IMR-90 (cell line): ENCODE results near the gene TBCK. TPM values are rescaled to one million over a fixed set of nuclear protein-coding genes. Genes with fewer than 3 reads are reported as not detected.

Source experiments
- ATAC-seq: fragments of 200-7000 bp; cut with Tn5 transposase; 2 replicates; pipeline ENCODE4 v1.9.1; 2020; ENCODE audit warnings: low read depth, mild to moderate bottlenecking, moderate library complexity
- BruUV-seq: library from RNA; stranded (reverse); fragments of 400-500 nt; replicated peaks from 2 replicates; lab custom pipeline; 2021; lab: Mats Ljungman, UMichigan
- CTCF ChIA-PET: fragments of 300-600 bp; formaldehyde crosslinking; extraction: SDS; loops from one replicate; lab custom pipeline; 2021; ENCODE audit warnings: antibody characterized with exemption; lab: Yijun Ruan, JAX
- POLR2A ChIA-PET: fragments of 300-600 bp; sonication (Branson Sonifier 250); formaldehyde crosslinking; loops from one replicate; lab custom pipeline; 2022; ENCODE audit warnings: antibody characterized with exemption; ENCODE audit not compliant: unreplicated experiment; lab: Charles Lee
- DNase-seq: peaks from one replicate; pipeline ENCODE4 v3.0.0; 2013
- H2AFZ ChIP-seq: replicated peaks from 2 replicates; pipeline ENCODE3; 2013; ENCODE audit warnings: low read length, mild to moderate bottlenecking; ENCODE audit not compliant: poor library complexity
- H2AK5ac ChIP-seq: 2 replicates; pipeline ENCODE4 v1.6.1; 2013; ENCODE audit warnings: low read depth, low read length, inconsistent platforms
- H2AK9ac ChIP-seq: replicated peaks from 2 replicates; pipeline ENCODE3; 2013; ENCODE audit warnings: mild to moderate bottlenecking, low read depth, low read length, moderate library complexity; ENCODE audit not compliant: poor library complexity
- H2BK120ac ChIP-seq: 2 replicates; pipeline ENCODE4 v1.6.1; 2013; ENCODE audit warnings: low read depth, low read length, inconsistent platforms
- H2BK15ac ChIP-seq: 3 replicates; pipeline ENCODE4 v1.6.1; 2013; ENCODE audit warnings: low read depth, low read length, inconsistent platforms
- H2BK20ac ChIP-seq: 2 replicates; pipeline ENCODE4 v1.6.1; 2013; ENCODE audit warnings: low read depth, mild to moderate bottlenecking, inconsistent platforms, low read length, moderate library complexity
- H2BK5ac ChIP-seq: 2 replicates; pipeline ENCODE4 v1.6.1; 2013; ENCODE audit warnings: mild to moderate bottlenecking, low read depth, low read length, inconsistent platforms; ENCODE audit not compliant: poor library complexity, severe bottlenecking
- H3K14ac ChIP-seq: replicated peaks from 2 replicates; pipeline ENCODE4 v1.6.1; 2013; ENCODE audit warnings: low read depth, low read length, inconsistent platforms
- H3K18ac ChIP-seq: 2 replicates; pipeline ENCODE4 v1.6.1; 2013; ENCODE audit warnings: low read depth, low read length, control low read depth
- H3K23ac ChIP-seq: 2 replicates; pipeline ENCODE4 v1.6.1; 2013; ENCODE audit warnings: low read depth, low read length, inconsistent platforms
- H3K27ac ChIP-seq: 2 replicates; pipeline ENCODE4 v1.5.1; 2013; ENCODE audit warnings: mild to moderate bottlenecking, control low read depth, low read length; ENCODE audit not compliant: insufficient read depth
- H3K27me3 ChIP-seq: 2 replicates; pipeline ENCODE4 v1.6.1; 2013; ENCODE audit warnings: low read length; ENCODE audit not compliant: control insufficient read depth, insufficient read depth
- H3K36me3 ChIP-seq: 2 replicates; pipeline ENCODE4 v1.6.1; 2013; ENCODE audit warnings: low read length, mixed read lengths; ENCODE audit not compliant: control insufficient read depth, insufficient read depth
- H3K4ac ChIP-seq: 2 replicates; pipeline ENCODE4 v1.6.1; 2013; ENCODE audit warnings: low read depth, low read length, inconsistent platforms
- H3K4me1 ChIP-seq: 2 replicates; pipeline ENCODE4 v1.6.1; 2013; ENCODE audit warnings: low read length, mixed read lengths; ENCODE audit not compliant: control insufficient read depth, insufficient read depth
- H3K4me2 ChIP-seq: 2 replicates; pipeline ENCODE4 v1.6.1; 2013; ENCODE audit warnings: low read depth, mild to moderate bottlenecking, control low read depth, low read length, moderate library complexity
- H3K4me3 ChIP-seq: 2 replicates; pipeline ENCODE4 v1.5.1; 2013; ENCODE audit warnings: low read depth, mild to moderate bottlenecking, control low read depth, low read length, moderate library complexity; ENCODE audit not compliant: insufficient read depth
- H3K56ac ChIP-seq: 2 replicates; pipeline ENCODE4 v1.6.1; 2013; ENCODE audit warnings: low read length, inconsistent platforms; ENCODE audit not compliant: insufficient read depth; ENCODE audit errors: extremely low read depth
- H3K79me1 ChIP-seq, 2 experiments: 2 replicates each; pipeline ENCODE4 v1.6.1; 2013; ENCODE audit warnings: low read length in 2 of 2, inconsistent platforms in 1 of 2, low read depth in 1 of 2
- H3K9ac ChIP-seq: 2 replicates; pipeline ENCODE4 v1.6.1; 2013; ENCODE audit warnings: low read depth, low read length, control low read depth
- H3K9me1 ChIP-seq: 2 replicates; pipeline ENCODE4 v1.6.1; 2013; ENCODE audit warnings: low read length, inconsistent platforms; ENCODE audit not compliant: insufficient read depth
- H3K9me3 ChIP-seq: 2 replicates; pipeline ENCODE4 v1.6.1; 2013; ENCODE audit warnings: low read length; ENCODE audit not compliant: control insufficient read depth, insufficient read depth
- H4K20me1 ChIP-seq: 2 replicates; pipeline ENCODE4 v1.6.1; 2013; ENCODE audit warnings: low read length, inconsistent platforms; ENCODE audit not compliant: insufficient read depth
- H4K5ac ChIP-seq: 2 replicates; pipeline ENCODE4 v1.6.1; 2013; ENCODE audit warnings: mild to moderate bottlenecking, low read depth, low read length, control low read depth
- H4K8ac ChIP-seq, 2 experiments: 2 replicates each; pipeline ENCODE4 v1.6.1; 2013; ENCODE audit warnings: low read depth in 2 of 2, low read length in 2 of 2, control low read depth in 1 of 2, inconsistent platforms in 1 of 2
- H4K91ac ChIP-seq: 2 replicates; pipeline ENCODE4 v1.6.1; 2013; ENCODE audit warnings: low read depth, low read length, inconsistent platforms; ENCODE audit not compliant: insufficient read depth
- BHLHE40 ChIP-seq: fragments of 150-350 bp; IDR thresholded peaks from 2 replicates; pipeline ENCODE4 v1.6.1; 2016; ENCODE audit warnings: mild to moderate bottlenecking, low read depth, low read length
- CEBPB ChIP-seq: IDR thresholded peaks from 2 replicates; pipeline ENCODE4 v1.6.1; 2012; ENCODE audit warnings: low read depth, low read length, improper control_type of control experiment
- CHD1 ChIP-seq: IDR thresholded peaks from 2 replicates; pipeline ENCODE4 v1.6.1; 2012; ENCODE audit warnings: low read depth, low read length, improper control_type of control experiment
- CTCF ChIP-seq: conservative IDR thresholded peaks from 2 replicates; pipeline ENCODE4 v1.5.1; 2012; ENCODE audit warnings: mild to moderate bottlenecking, low read depth, low read length, improper control_type of control experiment
- ELK1 ChIP-seq: fragments of 150-350 bp; IDR thresholded peaks from 2 replicates; pipeline ENCODE4 v1.6.1; 2016; ENCODE audit warnings: low read depth, mild to moderate bottlenecking, low read length, moderate library complexity, borderline replicate concordance
- FOS ChIP-seq: fragments of 150-350 bp; IDR thresholded peaks from 2 replicates; pipeline ENCODE4 v1.6.1; 2016; ENCODE audit warnings: low read depth, low read length
- MXI1 ChIP-seq: IDR thresholded peaks from 2 replicates; pipeline ENCODE4 v1.6.1; 2012; ENCODE audit warnings: low read depth, mild to moderate bottlenecking, low read length, moderate library complexity, borderline replicate concordance
- NFE2L2 ChIP-seq: fragments of 150-350 bp; IDR thresholded peaks from 2 replicates; pipeline ENCODE4 v1.6.1; 2016; ENCODE audit warnings: low read depth, mild to moderate bottlenecking, low read length
- POLR2A ChIP-seq: IDR thresholded peaks from 2 replicates; pipeline ENCODE4 v1.6.1; 2012; ENCODE audit warnings: mild to moderate bottlenecking, low read depth, low read length
- RAD21 ChIP-seq: IDR thresholded peaks from 2 replicates; pipeline ENCODE4 v1.6.1; 2012; ENCODE audit warnings: low read length, improper control_type of control experiment
- RCOR1 ChIP-seq: IDR thresholded peaks from 2 replicates; pipeline ENCODE4 v1.6.1; 2012; ENCODE audit warnings: mild to moderate bottlenecking, low read length, improper control_type of control experiment; ENCODE audit not compliant: insufficient replicate concordance
- RFX5 ChIP-seq: IDR thresholded peaks from 2 replicates; pipeline ENCODE4 v1.8.0; 2012; ENCODE audit warnings: low read depth, mild to moderate bottlenecking, low read length, moderate library complexity
- SMC3 ChIP-seq: fragments of 150-350 bp; IDR thresholded peaks from 2 replicates; pipeline ENCODE4 v1.6.1; 2016; ENCODE audit warnings: low read depth, mild to moderate bottlenecking, antibody characterized with exemption, low read length, moderate library complexity
- USF2 ChIP-seq: fragments of 150-350 bp; IDR thresholded peaks from 2 replicates; pipeline ENCODE4 v1.6.1; 2017; ENCODE audit warnings: mild to moderate bottlenecking, antibody characterized with exemption, low read length, low read depth
- WGBS, 2 experiments: methylation state at CpG; one replicate each; pipeline versions ENCODE4 v1.1.5 to v1.1.7; 2013; ENCODE audit warnings: missing lambda C conversion rate in 2 of 2; ENCODE audit not compliant: insufficient read length in 1 of 2; ENCODE audit errors: extremely low coverage in 2 of 2; 5-methylcytosine and 5-hydroxymethylcytosine counted together
- dilution Hi-C: fragments of 300-500 bp; cut with HindIII; formaldehyde crosslinking; loops from one replicate; pipeline ENCODE4 v1.14.3; 2018; ENCODE audit warnings: low sequenced_read_pairs; ENCODE audit not compliant: unreplicated experiment
- in situ Hi-C: fragments of 300-500 bp; cut with MboI; formaldehyde crosslinking; loops from 3 replicates; pipeline ENCODE4 v1.14.3; 2019; ENCODE audit warnings: low sequenced_read_pairs, inconsistent platforms, mixed read lengths
- intact Hi-C: fragments of 100-400 bp; cut with micrococcal nuclease; formaldehyde crosslinking; loops from 2 replicates; pipeline ENCODE4 v1.10.0; 2022
- polyA plus RNA-seq, 3 experiments: library from polyadenylated mRNA; depleted of rRNA; stranded (reverse); fragments of >200 nt; gene quantifications; 2 replicates each; pipeline ENCODE4 v1.2.3, GENCODE V29; 2012; ENCODE audit warnings: low replicate concordance in 1 of 3
- total RNA-seq: library from RNA; depleted of rRNA; stranded (reverse); fragments of >200 nt; gene quantifications from 2 replicates; pipeline ENCODE4 v1.2.3, GENCODE V29; 2012

The TBCK gene
- total and polyA plus RNA-seq, 2 of the 4 experiments (the other 2 are of a cell fraction): 10.7 to 29.9 TPM

GRCh38 chr4:106291678-106292077 lies 24.3 kb downstream of the TBCK start:
- BruUV-seq: no TSS peak
- dilution Hi-C loops (no loop called here), intact Hi-C loops (no loop called here), in situ Hi-C loops (no loop called here)
- H3K4me3 ChIP-seq: no peak overlapping the region
- ATAC-seq: no peak
- H3K9ac ChIP-seq: no peak overlapping the region
- no peak for TF ChIP-seq POLR2A
- TF ChIP-seq BHLHE40: no peak
- TF ChIP-seq NFE2L2: no peak
- no peak for TF ChIP-seq CEBPB
- TF ChIP-seq RFX5: no peak
- TF ChIP-seq FOS: no peak
- no peak for TF ChIP-seq USF2
- TF ChIP-seq ELK1: no peak
- TF ChIP-seq RAD21: no peak
- TF ChIP-seq CTCF: no peak
- no peak for TF ChIP-seq MXI1
- no peak for TF ChIP-seq CHD1
- TF ChIP-seq RCOR1: no peak
- TF ChIP-seq SMC3: no peak
- H3K14ac ChIP-seq: no peak overlapping the region
- no peak overlapping the region for H2BK120ac ChIP-seq
- H3K4me2 ChIP-seq: no peak overlapping the region
- no peak overlapping the region for H4K91ac ChIP-seq
- no peak overlapping the region for H4K5ac ChIP-seq
- ChIA-PET CTCF (no interaction called here), POLR2A (no interaction called here)
- no peak overlapping the region for H2BK20ac ChIP-seq
- peaks cover 12% of the 10 kb centered on the region for H3K36me3 ChIP-seq
- peaks cover 8 to 11% of the 10 kb centered on the region in 2 experiments; a peak in 2 of 4 replicates for H3K79me1 ChIP-seq
- no peak overlapping the region for H4K8ac ChIP-seq
- no peak overlapping the region for H3K23ac ChIP-seq
- no peaks in the 10 kb centered on the region; the same call in 1 of the 2 replicates for H4K20me1 ChIP-seq
- no peak overlapping the region for H2AK5ac ChIP-seq
- H2AFZ ChIP-seq: no peak overlapping the region
- no peak for DNase-seq
- H3K27me3 ChIP-seq: no peaks in the 10 kb centered on the region
- no peak overlapping the region for H2AK9ac ChIP-seq
- H3K9me3 ChIP-seq: no peaks in the 10 kb centered on the region
- WGBS, 2 experiments: 100% methylated on average over 2 of the region's 5 CpGs; no CpG with 5 or more reads in 1 of the 2 experiments
- H3K18ac ChIP-seq: no peak overlapping the region
- peaks cover 6% of the 10 kb centered on the region; the same call in 1 of the 2 replicates for H3K9me1 ChIP-seq
- H2BK15ac ChIP-seq: no peak overlapping the region
- H3K27ac ChIP-seq: no peak overlapping the region
- no peak overlapping the region for H3K56ac ChIP-seq
- no peak overlapping the region for H2BK5ac ChIP-seq
- H3K4me1 ChIP-seq: no peaks in the 10 kb centered on the region
- H3K4ac ChIP-seq: no peak overlapping the region
